Hematopoietic multipotent progenitor cell treated with erythropoietin and hydrocortisone succinate and interleukin-3 and kit ligand, for 4 days (in vitro differentiated cells): Measurements from ENCODE around the gene LMAN2.

Experiments used
- DNase-seq: peaks from one replicate; pipeline ENCODE4 v3.0.0-alpha.2; 2015

Gene LMAN2, protein sequence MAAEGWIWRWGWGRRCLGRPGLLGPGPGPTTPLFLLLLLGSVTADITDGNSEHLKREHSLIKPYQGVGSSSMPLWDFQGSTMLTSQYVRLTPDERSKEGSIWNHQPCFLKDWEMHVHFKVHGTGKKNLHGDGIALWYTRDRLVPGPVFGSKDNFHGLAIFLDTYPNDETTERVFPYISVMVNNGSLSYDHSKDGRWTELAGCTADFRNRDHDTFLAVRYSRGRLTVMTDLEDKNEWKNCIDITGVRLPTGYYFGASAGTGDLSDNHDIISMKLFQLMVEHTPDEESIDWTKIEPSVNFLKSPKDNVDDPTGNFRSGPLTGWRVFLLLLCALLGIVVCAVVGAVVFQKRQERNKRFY

GRCh38 chr5:177351392-177352329, at the start of gene LMAN2:
Gene LMAN2, minus strand, starts transcription at chr5:177351668. Its CDS starts 21 bp downstream, at chr5:177351647.
- peak; percentile 98 for DNase-seq

DNA sequence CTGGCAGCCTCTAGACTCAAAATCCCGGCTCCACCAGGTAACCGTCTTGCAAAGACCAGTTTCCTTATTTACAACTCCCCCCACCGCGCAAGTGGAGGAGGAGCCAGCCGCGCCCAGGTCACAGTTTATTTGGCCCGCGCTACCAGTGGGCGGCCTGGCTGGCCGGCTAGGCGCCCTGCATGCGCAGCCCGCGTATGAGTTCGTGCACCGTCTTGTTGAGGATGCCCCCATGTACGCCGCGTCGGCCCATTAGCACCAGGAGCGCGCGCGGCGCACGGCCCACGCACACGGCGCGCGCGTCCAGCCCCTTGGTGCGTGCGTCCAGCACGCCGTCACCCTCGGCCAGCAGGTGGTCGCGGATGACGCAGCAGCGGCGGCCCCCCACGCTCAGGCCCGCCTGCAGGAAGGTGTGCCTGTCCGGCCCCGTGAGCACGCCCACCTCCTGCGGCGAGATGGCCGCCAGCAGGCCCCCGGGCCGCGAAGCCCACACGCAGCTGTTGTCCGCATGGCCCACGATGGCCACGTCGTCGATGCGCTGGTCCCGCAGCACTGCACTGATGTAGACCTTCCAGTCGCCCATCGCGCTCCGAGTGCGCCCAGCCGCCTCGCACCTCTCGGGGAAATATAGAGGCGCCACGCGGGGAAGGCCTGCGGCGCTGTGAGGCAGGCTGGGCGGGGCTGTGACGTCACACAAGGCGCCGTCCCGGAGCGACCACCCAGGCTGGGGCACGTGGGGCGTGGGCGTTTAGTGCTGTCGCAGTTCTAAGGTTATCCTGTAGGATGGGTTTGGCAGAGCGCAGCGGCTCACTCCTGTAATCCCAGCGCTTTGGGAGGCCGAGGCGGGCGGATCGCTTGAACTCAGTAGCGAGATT, 48.8 kb upstream of the LMAN2 start, which contains the start of gene PFN3:
PFN3 (minus strand) TSS at position 665 of the 872 bp plus-strand sequence; CDS start at position 580, 85 bp downstream.
- no peak for DNase-seq

- no peak for DNase-seq
Measured at GRCh38 chr5:177397875-177398390, 46.5 kb upstream of the LMAN2 start.

DNA sequence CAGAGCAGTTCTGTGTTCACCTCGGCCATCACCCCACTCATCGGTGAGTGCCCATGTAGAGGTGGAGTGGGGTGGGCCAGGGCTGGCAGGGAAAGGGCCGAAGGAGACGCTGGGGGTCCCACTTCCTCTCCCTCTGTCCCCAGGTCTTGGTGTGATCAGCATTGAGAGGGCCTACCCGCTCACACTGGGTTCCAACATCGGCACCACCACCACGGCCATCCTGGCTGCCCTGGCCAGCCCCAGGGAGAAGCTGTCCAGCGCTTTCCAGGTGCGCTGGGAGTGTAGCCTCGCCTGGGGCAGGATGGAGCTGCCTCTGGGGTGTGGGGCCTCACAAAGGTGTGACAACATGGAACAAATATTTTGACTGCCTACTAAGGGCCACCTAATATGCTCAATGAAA, 45.3 kb upstream of the LMAN2 start:
- no peak for DNase-seq

DNA sequence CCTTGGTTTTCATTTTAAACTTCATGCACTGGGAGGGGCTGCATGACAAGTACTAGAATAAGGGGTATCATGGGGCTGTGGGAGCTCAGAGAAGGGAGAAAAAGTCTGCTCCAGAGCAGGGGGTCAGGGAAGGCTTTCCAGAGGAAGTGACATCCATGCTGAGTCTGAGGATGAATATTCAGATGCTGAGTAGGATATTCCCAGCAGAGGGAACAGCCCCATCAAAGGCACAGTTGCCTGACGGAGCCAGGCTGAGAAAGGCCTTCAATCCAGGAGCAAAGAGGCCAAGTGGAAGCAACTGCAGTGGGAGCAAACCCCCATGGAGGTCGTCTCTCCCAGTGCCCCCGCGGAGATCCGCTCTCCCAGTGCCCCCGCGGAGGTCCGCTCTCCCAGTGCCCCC, 44.6 kb upstream of the LMAN2 start:
- DNase-seq, result no peak

GRCh38 chr5:177393990-177394389, 42.5 kb upstream of the LMAN2 start:
- no peak for DNase-seq

GRCh38 chr5:177393206-177393765, 41.8 kb upstream of the LMAN2 start:
- peak; percentile 47 for DNase-seq

DNA sequence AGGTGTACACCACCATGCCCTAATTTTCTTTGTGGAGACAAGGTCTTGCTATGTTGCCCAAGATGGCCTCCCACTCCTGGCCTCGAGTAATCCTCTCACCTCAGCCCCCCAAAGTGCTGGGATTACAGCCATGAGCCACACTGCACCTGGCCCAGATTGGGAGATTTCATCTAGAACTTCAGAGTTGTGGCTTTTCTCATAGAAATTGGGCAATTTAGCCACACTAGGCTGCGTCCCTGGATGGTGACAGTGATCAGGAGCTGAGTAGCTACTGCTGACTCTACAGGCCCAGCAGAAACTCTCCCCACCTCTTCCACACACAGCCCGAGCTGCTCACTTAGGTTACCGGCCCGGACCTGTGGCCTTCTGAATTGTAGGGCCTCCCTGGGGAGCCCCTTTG, 41.3 kb upstream of the LMAN2 start:
- peak; percentile 50 for DNase-seq

GRCh38 chr5:177390363-177391300, 39.2 kb upstream of the LMAN2 start:
- DNase-seq, result peak; percentile 92

DNA sequence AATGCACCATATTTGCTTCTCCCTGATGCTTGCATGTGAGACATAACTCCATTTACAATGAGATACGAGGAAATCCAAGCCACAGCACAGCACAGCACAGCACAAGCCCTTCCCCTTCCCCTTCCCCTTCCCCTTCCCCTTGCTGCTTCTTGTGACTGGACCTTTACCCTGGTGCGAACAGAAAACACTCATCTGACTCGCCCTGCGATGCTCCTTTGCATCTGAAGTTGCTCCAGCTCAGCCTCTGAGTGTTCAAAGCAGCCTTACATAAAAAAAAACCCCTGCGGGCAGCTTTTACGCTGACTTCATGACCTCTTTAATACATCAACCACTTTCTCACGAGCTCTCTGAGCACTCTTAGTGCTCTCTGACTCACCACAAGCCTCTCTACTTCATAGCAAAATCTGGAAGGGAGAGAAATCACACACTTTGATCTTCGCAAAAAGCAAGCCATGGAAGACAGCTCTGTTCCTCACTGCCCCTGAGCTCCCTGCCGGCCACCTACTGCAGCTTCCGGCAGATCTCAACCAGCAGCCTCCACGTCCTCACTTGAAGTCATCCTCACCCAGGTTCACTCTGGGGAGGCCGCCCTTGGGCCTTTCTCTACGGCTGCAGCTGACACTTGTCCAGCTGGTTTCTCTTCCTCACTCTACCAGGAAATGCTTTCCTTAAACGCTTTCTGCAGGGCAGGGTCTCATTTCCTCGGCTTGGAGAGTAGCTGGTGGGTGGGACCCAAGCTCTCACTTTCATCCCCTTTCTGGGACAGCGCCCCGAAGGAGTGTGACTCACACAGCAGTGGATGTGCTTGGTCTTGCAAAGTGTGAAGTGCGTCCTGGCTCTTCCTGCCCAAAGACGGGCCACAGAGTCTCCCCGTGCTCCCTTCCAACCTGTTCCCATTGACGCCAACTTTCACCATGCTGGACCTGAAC, 38.0 kb upstream of the LMAN2 start:
- no peak for DNase-seq

- no peak for DNase-seq
Measured at GRCh38 chr5:177388521-177389052, 37.1 kb upstream of the LMAN2 start.

- no peak for DNase-seq
Measured at GRCh38 chr5:177387405-177387804, 35.9 kb upstream of the LMAN2 start.

DNA sequence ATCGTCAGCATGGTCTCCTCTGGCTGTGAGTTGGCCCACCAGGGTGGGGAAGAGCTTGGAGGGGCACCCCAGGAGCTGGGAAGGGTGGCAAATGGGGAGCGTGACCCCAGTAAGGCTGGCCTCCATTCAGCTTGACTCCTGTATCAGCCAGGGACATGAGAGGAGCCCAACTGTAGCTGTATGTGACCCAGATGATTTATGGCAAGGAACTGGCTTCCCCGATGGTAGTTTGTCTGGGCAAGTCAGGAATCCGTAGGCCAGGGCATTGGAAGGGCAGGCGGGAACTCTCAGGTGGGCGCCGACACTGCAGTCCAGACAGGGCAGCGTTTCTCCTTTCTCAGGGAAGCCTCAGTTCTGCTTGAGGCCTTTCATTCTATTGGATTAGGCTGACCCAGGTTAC, 35.1 kb upstream of the LMAN2 start:
- DNase-seq, result no peak

- DNase-seq, result no peak
Measured at GRCh38 chr5:177385720-177386119, 34.3 kb upstream of the LMAN2 start.

GRCh38 chr5:177384134-177384533, 32.7 kb upstream of the LMAN2 start, which contains the start of gene SLC34A1:
Gene SLC34A1, plus strand, starts transcription at chr5:177384434. Its CDS starts 1,308 bp downstream, at chr5:177385742.
- no peak for DNase-seq

DNA sequence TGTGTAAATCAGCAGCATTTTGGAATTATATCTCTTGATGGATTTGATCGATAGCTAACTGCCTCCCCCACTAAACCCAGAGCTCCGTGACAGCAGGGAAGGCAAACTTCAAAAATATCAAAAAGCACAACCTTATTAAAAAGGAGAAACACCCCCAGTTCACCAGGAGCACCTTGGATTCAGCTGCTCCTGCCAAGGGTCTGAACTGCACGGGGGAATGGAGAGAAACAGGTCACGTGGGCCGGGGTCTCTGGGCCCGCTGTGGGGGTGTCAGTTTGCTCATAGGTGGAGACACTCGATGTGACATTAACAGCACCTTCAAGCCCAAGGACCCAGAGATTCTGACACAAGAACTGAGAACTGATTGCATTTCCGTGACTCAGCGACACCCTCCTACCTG, 31.7 kb upstream of the LMAN2 start:
- no peak for DNase-seq

- peak; percentile 82 for DNase-seq
Measured at GRCh38 chr5:177382423-177383029, 31.1 kb upstream of the LMAN2 start.

DNA sequence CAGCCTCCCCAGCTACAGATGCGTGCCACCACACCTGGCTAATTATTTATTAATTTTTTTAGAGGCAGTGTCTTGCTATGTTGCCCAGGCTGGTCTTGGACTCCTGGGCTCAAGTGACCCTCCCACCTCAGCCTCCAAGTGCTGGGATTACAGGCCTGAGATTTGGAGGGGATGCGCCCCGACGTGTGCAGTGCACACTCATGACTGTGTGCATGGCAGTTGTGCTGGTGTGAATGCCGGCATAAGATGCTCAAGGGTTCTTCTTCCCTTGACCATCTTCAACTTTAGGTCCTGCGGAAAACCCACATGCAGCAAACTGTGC, 29.3 kb upstream of the LMAN2 start:
- DNase-seq, result no peak
